GM12892 (cell line): ENCODE results near the gene MIB1.

Experiments used
- POLR2A ChIP-seq: IDR thresholded peaks from 2 replicates; pipeline ENCODE4 v1.6.1; 2011; ENCODE audit warnings: low read depth, low read length, control low read depth
- TAF1 ChIP-seq: IDR thresholded peaks from 2 replicates; pipeline ENCODE4 v1.6.1; 2011; ENCODE audit warnings: low read depth, mild to moderate bottlenecking, control low read depth, low read length, borderline replicate concordance

- no peak for TF ChIP-seq POLR2A
- no peak for TF ChIP-seq TAF1
These were observed 1.7 kb downstream of the MIB1 start for GRCh38 chr18:21742315-21742687.
